Measurements from ENCODE around the gene CDKAL1.

The CDKAL1 gene

DNA sequence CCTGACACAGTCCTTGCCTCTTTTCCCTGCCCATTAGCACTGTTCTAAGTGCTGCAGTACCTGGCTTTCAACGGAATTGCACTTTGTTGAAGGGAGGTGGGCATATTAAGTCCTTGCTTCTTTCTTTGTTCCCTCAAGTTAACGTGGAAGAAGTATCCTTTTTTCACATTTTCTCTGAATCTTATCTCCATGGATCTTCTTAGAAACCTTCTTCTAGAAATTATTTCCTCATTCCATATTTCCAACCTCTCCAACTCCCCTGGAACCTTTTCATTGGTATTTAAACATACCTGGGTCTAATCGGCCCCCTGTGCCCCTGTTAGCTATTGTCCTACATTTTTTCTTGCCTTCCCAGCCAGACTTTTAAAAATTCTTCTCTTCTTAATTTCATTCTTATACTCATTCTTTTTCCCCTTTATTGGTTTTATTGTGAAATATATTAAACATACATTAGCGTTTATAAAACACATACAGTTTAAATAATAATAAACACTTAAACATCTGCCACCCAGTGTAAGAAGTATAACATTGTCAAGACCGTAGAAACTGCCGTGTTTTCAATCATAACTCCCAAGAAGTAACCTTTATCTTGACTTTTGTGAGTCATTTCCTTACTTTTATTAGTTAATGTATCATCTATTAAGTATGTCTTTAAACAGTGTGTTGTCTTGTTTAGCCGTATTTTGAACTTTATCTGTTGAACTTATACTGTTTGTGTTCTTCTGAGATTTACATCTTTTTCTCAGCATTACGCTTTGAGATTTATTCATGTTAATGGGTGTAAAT, 118.2 kb downstream of the CDKAL1 start:
- DNase-seq: no peak

DNA sequence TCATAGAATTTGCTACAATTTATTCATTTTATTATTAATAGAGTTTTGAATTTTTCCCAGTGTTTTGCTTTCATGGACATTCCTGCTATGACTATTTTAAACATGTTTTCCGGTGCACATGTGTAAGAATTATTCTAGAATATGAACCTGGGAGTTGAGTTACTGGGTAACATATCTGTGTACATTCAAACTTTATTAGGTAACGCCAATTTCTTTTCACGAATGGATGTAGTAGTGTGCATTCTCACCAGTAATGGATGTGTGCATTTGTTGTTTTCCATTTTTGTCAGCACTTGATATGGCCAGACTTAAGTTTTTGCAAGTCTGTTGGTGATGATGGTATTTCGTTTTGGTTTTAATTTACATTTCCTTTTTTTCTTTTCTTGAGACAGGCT, 118.8 kb downstream of the CDKAL1 start:
- H3K27me3 ChIP-seq: no peaks in the 10 kb centered on the region
- H3K4me1 ChIP-seq: peaks cover 4% of the 10 kb centered on the region; the same call in 1 of the 2 replicates
- DNase-seq: no peak
- H3K9me3 ChIP-seq: no peaks in the 10 kb centered on the region
- no peak overlapping the region for H3K4me3 ChIP-seq (ENCODE audit: low read depth, low read length)
- no peak for TF ChIP-seq CTCF (IDR thresholded peaks at IDR 0.05; ENCODE audit: low read depth, low read length)
- H3K36me3 ChIP-seq: peaks cover 3% of the 10 kb centered on the region; the same call in 1 of the 2 replicates

More for the DNA sequence above, 118.2 kb downstream of the CDKAL1 start:
- no peak for TF ChIP-seq CTCF (IDR thresholded peaks at IDR 0.05; ENCODE audit: low read depth, low read length)
- peaks cover 4% of the 10 kb centered on the region; the same call in 1 of the 2 replicates for H3K4me1 ChIP-seq
- H3K36me3 ChIP-seq: peaks cover 3% of the 10 kb centered on the region; the same call in 1 of the 2 replicates
- H3K4me3 ChIP-seq (ENCODE audit: low read depth, low read length): no peak overlapping the region
- no peaks in the 10 kb centered on the region for H3K27me3 ChIP-seq
- H3K9me3 ChIP-seq: no peaks in the 10 kb centered on the region

DNA sequence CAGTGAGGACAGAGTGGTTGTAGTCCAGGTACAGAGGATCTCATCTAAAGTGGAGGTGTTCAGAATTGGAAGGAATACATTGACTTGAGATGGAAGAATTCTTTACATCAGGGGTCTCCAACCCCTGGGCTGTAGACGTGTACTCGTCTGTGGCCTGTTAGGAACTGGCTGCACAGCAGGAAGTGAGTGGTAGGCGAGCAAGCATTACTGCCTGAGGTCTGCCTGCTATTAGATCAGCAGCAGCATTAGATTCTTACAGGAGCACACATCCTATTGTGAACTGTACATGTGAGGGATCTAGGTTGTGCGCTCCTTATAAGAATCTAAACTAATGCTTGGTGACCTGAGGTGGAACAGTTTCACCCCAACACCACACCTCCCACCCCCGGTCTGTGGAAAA, 121.1 kb downstream of the CDKAL1 start:
- DNase-seq: no peak
- no peaks in the 10 kb centered on the region for H3K27me3 ChIP-seq
- no peak for TF ChIP-seq CTCF (IDR thresholded peaks at IDR 0.05; ENCODE audit: low read depth, low read length)
- H3K36me3 ChIP-seq: no peaks in the 10 kb centered on the region
- no peaks in the 10 kb centered on the region for H3K9me3 ChIP-seq
- no peak overlapping the region for H3K4me3 ChIP-seq (ENCODE audit: low read depth, low read length)
- H3K4me1 ChIP-seq: peaks cover 4% of the 10 kb centered on the region; the same call in 1 of the 2 replicates

GRCh38 chr6:20657274-20657800, 123.1 kb downstream of the CDKAL1 start:
- no peak for TF ChIP-seq CTCF (IDR thresholded peaks at IDR 0.05; ENCODE audit: low read depth, low read length)
- DNase-seq: no peak
- H3K4me1 ChIP-seq: peaks cover 4% of the 10 kb centered on the region; the same call in 1 of the 2 replicates

DNA sequence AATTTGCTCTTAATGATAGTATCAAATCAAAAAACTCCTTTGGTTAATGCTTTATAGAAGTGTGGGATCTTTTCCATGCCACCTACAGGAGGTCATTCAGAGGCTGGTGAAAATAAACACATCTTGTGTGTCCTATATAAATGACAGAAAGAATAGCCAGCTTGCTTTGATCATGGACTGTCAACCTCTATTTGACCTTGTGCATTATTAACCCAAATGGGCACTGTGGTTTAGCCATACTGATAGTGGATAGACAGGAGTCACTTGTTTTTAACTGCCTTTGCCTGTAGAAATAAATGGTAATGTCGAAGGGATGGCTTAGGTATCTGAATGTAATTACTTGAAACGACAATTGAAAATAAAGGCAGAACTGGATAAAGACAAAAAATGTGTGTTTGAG, 123.8 kb downstream of the CDKAL1 start:
- Histone ChIP-seq H3K9me3 (no peaks in the 10 kb centered on the region), H3K27me3 (no peaks in the 10 kb centered on the region), H3K4me1 (peaks cover 4% of the 10 kb centered on the region; the same call in 1 of the 2 replicates), H3K4me3 (ENCODE audit: low read depth, low read length) (no peak overlapping the region), H3K36me3 (no peaks in the 10 kb centered on the region)
- TF ChIP-seq CTCF (IDR thresholded peaks at IDR 0.05; ENCODE audit: low read depth, low read length): no peak
- no peak for DNase-seq

More at GRCh38 chr6:20657274-20657800, 123.1 kb downstream of the CDKAL1 start:
- Histone ChIP-seq H3K27me3 (no peaks in the 10 kb centered on the region), H3K9me3 (no peaks in the 10 kb centered on the region), H3K36me3 (no peaks in the 10 kb centered on the region), H3K4me3 (ENCODE audit: low read depth, low read length) (no peak overlapping the region)

GRCh38 chr6:20658516-20658915, 124.3 kb downstream of the CDKAL1 start:
- DNase-seq: no peak
- TF ChIP-seq CTCF (IDR thresholded peaks at IDR 0.05; ENCODE audit: low read depth, low read length): no peak
- H3K27me3 ChIP-seq: no peaks in the 10 kb centered on the region
- H3K4me1 ChIP-seq: peaks cover 4% of the 10 kb centered on the region; the same call in 1 of the 2 replicates
- H3K36me3 ChIP-seq: no peaks in the 10 kb centered on the region
- H3K9me3 ChIP-seq: no peaks in the 10 kb centered on the region
- no peak overlapping the region for H3K4me3 ChIP-seq (ENCODE audit: low read depth, low read length)

Measured in BE2C (cell line).